ENCODE measurements around the gene TVP23C.
"Not testable (repeated sequence)": the region's sequence is repeated elsewhere in the genome, so short reads cannot be mapped to it uniquely, and the experiment has no call there.

TVP23C gene

DNA sequence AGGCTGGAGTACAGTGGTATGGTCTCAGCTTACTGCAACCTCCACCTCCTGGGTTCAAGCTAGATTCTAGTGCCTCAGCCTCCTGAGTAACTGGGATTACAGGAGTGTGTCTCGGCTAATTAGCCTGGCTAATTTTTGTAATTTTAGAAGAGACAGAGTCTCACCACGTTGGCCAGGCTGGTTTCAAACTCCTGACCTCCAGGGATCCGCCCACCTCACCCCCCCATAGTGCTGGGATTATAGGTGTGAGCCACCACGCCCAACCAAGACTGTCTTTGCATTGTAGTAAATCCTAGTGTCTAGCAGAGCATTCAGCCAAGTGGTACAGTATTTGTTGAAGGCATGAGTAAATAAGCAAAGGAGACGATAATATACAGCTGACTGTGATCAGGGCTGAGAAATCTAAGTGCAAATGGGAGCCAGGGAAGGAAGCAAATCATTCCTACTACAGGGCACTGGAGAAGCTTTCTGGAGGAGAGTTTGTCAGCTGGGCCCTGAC is 5.9 kb downstream of the TVP23C start:
- H3K9ac ChIP-seq (ENCODE audit: low read depth, low read length, poor library complexity, severe bottlenecking); H3K9me2 ChIP-seq (replicated peaks; ENCODE audit: low read depth, low read length); H3K4me2 ChIP-seq (ENCODE audit: low read depth, low read length, poor library complexity, severe bottlenecking); H2AFZ ChIP-seq (ENCODE audit: low read length); H3K27me3 ChIP-seq (ENCODE audit: insufficient read depth, low read length, poor library complexity, severe bottlenecking); H3K4me1 ChIP-seq (ENCODE audit: insufficient read depth, low read length, poor library complexity, severe bottlenecking); H3K4me3 ChIP-seq (ENCODE audit: low read length, poor library complexity, severe bottlenecking); H3F3A ChIP-seq (ENCODE audit: low read depth); H4K20me1 ChIP-seq (ENCODE audit: insufficient read depth, low read length, poor library complexity, severe bottlenecking); H3K79me2 ChIP-seq (ENCODE audit: insufficient read depth, low read length); H3K36me3 ChIP-seq (ENCODE audit: insufficient read depth, low read length); H3K9me3 ChIP-seq (ENCODE audit: insufficient read depth, low read depth, low read length): not testable (repeated sequence)

DNA sequence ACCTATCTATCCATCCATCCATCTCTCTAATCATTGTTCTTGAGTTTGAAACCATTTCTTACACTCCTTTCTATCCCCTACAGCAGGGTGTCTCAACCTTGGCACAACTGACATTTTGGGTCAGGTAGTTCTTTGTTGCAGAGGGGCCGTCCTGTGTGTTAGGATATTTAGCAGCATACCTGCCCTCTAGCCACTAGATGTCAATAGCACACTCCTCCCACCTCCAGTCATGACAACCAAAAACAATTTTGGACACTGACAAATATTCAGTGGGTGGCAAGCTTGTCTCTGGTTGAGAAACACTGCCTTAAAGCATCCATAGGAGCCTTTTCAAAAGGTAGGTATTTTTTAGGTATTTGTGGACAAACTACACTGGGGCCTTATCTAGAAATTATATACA is 10.4 kb downstream of the TVP23C start:
- not testable (repeated sequence) for H3K4me2 ChIP-seq (ENCODE audit: low read depth, low read length, poor library complexity, severe bottlenecking); H3K4me3 ChIP-seq (ENCODE audit: low read length, poor library complexity, severe bottlenecking); H3K36me3 ChIP-seq (ENCODE audit: insufficient read depth, low read length); H3K9me3 ChIP-seq (ENCODE audit: insufficient read depth, low read depth, low read length); H3K4me1 ChIP-seq (ENCODE audit: insufficient read depth, low read length, poor library complexity, severe bottlenecking); H3K27me3 ChIP-seq (ENCODE audit: insufficient read depth, low read length, poor library complexity, severe bottlenecking); H3K9me2 ChIP-seq (replicated peaks; ENCODE audit: low read depth, low read length); H4K20me1 ChIP-seq (ENCODE audit: insufficient read depth, low read length, poor library complexity, severe bottlenecking); H3K79me2 ChIP-seq (ENCODE audit: insufficient read depth, low read length); H2AFZ ChIP-seq (ENCODE audit: low read length); H3F3A ChIP-seq (ENCODE audit: low read depth); H3K9ac ChIP-seq (ENCODE audit: low read depth, low read length, poor library complexity, severe bottlenecking)

DNA sequence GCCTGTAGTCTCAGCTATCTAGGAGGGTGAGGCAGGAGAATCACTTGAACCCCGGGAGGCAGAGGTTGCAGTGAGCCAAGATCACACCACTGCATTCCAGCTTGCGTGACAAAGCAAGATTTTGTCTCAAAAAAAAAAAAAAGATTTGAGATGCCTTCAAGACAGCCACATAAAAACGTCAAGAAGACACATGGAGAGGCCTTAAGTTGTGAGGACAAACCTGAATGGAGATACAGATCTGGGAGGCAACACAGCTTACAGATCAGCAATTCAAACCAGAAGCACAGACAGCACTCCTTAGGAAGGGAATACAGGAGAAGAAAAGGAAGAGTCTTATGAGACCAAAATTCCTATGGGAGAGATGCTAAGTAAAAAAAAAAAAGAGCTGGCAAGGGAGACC is 13.7 kb downstream of the TVP23C start:
- H3K27me3 ChIP-seq (ENCODE audit: insufficient read depth, low read length, poor library complexity, severe bottlenecking); H3K79me2 ChIP-seq (ENCODE audit: insufficient read depth, low read length); H3K4me2 ChIP-seq (ENCODE audit: low read depth, low read length, poor library complexity, severe bottlenecking); H3K36me3 ChIP-seq (ENCODE audit: insufficient read depth, low read length); H3K4me3 ChIP-seq (ENCODE audit: low read length, poor library complexity, severe bottlenecking); H2AFZ ChIP-seq (ENCODE audit: low read length); H3F3A ChIP-seq (ENCODE audit: low read depth); H4K20me1 ChIP-seq (ENCODE audit: insufficient read depth, low read length, poor library complexity, severe bottlenecking); H3K4me1 ChIP-seq (ENCODE audit: insufficient read depth, low read length, poor library complexity, severe bottlenecking); H3K9me2 ChIP-seq (replicated peaks; ENCODE audit: low read depth, low read length); H3K9ac ChIP-seq (ENCODE audit: low read depth, low read length, poor library complexity, severe bottlenecking); H3K9me3 ChIP-seq (ENCODE audit: insufficient read depth, low read depth, low read length): not testable (repeated sequence)

DNA sequence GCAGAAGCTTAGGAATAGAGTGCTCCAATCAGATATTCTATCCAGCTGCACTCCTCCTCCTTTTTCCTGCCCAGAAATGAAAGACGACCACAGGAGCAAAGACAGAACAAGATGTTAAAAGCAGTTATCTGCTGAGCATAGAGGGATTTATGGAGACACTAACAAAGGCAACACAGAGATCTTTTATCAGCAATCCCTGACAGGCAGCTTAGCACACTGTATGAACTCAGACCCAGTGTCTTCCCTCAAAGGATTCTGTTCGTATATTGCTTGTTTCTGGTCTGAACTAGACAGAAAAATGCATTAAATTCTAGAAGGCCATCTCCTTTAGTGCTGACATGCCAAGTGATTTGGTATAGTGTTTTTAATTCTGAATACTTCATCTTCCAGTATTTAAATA is 16.7 kb downstream of the TVP23C start:
- H2AFZ ChIP-seq (ENCODE audit: low read length); H4K20me1 ChIP-seq (ENCODE audit: insufficient read depth, low read length, poor library complexity, severe bottlenecking); H3K4me1 ChIP-seq (ENCODE audit: insufficient read depth, low read length, poor library complexity, severe bottlenecking); H3K4me3 ChIP-seq (ENCODE audit: low read length, poor library complexity, severe bottlenecking); H3K79me2 ChIP-seq (ENCODE audit: insufficient read depth, low read length); H3K4me2 ChIP-seq (ENCODE audit: low read depth, low read length, poor library complexity, severe bottlenecking); H3K9ac ChIP-seq (ENCODE audit: low read depth, low read length, poor library complexity, severe bottlenecking); H3K9me3 ChIP-seq (ENCODE audit: insufficient read depth, low read depth, low read length); H3F3A ChIP-seq (ENCODE audit: low read depth); H3K36me3 ChIP-seq (ENCODE audit: insufficient read depth, low read length); H3K27me3 ChIP-seq (ENCODE audit: insufficient read depth, low read length, poor library complexity, severe bottlenecking); H3K9me2 ChIP-seq (replicated peaks; ENCODE audit: low read depth, low read length): not testable (repeated sequence)

DNA sequence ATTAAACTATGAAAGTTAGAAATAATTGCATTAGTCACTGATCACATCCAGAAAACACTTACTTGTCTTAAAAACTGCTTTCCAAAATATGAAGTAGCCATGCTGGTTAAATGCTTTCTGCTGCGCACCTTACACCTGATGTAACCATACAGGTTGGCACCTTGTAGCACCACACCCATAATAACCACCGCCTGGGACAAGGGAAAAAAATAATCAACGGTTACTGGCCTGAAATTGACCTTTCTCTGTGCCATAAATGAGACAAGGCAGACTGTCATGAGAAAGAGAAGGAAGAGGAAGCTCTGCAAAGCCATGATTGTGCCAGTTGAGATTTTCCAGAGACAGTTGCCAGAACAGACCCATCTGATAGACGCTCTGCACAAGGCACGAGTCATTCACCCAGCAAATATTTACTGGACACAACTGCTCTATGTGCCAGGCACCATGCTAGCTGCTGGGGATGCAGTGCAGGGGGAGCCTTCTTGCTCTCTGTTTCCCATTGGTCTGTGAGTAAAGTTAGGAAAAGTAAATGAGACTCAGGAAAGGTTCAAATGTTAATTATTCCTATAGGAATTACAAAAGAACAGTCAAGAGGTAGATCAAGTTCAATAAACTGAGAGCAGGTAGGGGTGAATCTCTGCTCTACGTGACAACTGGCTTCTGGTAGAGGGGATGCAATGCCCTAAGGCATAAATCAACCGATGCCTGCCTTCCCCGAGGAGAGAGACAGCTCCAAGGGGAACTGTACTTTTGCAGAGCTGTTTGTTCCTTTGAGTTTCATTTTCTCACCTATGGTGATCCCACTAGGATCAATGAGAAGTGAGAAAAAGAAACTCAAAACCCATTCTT is 22.7 kb downstream of the TVP23C start:
- H2AFZ ChIP-seq (ENCODE audit: low read length); H3K4me3 ChIP-seq (ENCODE audit: low read length, poor library complexity, severe bottlenecking); H3K79me2 ChIP-seq (ENCODE audit: insufficient read depth, low read length); H3K36me3 ChIP-seq (ENCODE audit: insufficient read depth, low read length); H3K27me3 ChIP-seq (ENCODE audit: insufficient read depth, low read length, poor library complexity, severe bottlenecking); H3F3A ChIP-seq (ENCODE audit: low read depth); H3K9ac ChIP-seq (ENCODE audit: low read depth, low read length, poor library complexity, severe bottlenecking); H3K9me2 ChIP-seq (replicated peaks; ENCODE audit: low read depth, low read length); H4K20me1 ChIP-seq (ENCODE audit: insufficient read depth, low read length, poor library complexity, severe bottlenecking); H3K4me2 ChIP-seq (ENCODE audit: low read depth, low read length, poor library complexity, severe bottlenecking); H3K4me1 ChIP-seq (ENCODE audit: insufficient read depth, low read length, poor library complexity, severe bottlenecking); H3K9me3 ChIP-seq (ENCODE audit: insufficient read depth, low read depth, low read length): not testable (repeated sequence)

DNA sequence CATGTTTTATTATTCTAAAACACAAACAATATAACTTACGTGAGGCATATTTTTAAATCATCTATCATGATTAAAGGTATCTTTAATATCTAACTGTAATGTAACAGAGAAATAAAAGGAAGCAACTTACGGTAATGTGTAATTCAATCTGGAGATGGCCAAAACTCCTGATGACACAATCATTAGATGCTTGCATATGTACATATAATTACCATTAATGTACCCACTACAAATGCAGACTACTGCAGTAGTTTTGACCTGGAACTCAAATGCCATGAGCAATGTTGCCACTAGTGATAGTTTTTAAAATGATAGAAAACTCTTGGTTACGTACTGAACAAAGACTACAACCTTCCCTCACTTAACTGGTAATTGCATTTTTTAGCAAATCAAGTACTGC is 30.2 kb downstream of the TVP23C start:
- H2AFZ ChIP-seq (ENCODE audit: low read length); H3K9me2 ChIP-seq (replicated peaks; ENCODE audit: low read depth, low read length); H3K27me3 ChIP-seq (ENCODE audit: insufficient read depth, low read length, poor library complexity, severe bottlenecking); H3K79me2 ChIP-seq (ENCODE audit: insufficient read depth, low read length); H3K4me3 ChIP-seq (ENCODE audit: low read length, poor library complexity, severe bottlenecking); H3K9me3 ChIP-seq (ENCODE audit: insufficient read depth, low read depth, low read length); H3F3A ChIP-seq (ENCODE audit: low read depth); H3K4me1 ChIP-seq (ENCODE audit: insufficient read depth, low read length, poor library complexity, severe bottlenecking); H3K4me2 ChIP-seq (ENCODE audit: low read depth, low read length, poor library complexity, severe bottlenecking); H4K20me1 ChIP-seq (ENCODE audit: insufficient read depth, low read length, poor library complexity, severe bottlenecking); H3K9ac ChIP-seq (ENCODE audit: low read depth, low read length, poor library complexity, severe bottlenecking); H3K36me3 ChIP-seq (ENCODE audit: insufficient read depth, low read length): not testable (repeated sequence)
